Fibroblast of skin of scalp (primary cell): ENCODE results near the gene SPRR5.

Source experiments
- DNase-seq: peaks from one replicate; pipeline ENCODE4 v3.0.0-alpha.2; 2013

The SPRR5 gene

DNA sequence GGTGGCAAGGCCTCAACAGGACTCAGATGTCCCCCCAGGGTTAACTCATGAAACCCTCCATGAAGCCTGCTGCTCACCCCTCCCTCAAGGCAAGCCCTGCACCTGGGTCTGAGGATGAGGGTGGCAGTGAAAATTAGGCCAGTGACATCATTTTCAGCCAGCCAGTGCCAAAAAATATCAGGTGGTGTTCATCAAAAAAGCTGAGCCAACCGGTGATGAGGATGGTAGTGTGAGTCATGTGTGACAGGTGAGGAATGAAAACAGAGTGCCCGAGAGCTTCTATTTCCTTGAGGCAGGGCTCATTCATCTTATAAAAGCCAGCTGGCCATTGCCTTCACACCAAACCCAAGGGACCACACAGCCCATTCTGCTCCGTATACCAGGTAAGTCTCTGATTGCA lies 36.7 kb downstream of the SPRR5 start, which contains the start of gene SPRR1A:
TSS of gene SPRR1A (plus strand) at position 339 of the 400 bp plus-strand sequence. CDS start 1,150 bp downstream, outside the sequence.
- DNase-seq: no peak

DNA sequence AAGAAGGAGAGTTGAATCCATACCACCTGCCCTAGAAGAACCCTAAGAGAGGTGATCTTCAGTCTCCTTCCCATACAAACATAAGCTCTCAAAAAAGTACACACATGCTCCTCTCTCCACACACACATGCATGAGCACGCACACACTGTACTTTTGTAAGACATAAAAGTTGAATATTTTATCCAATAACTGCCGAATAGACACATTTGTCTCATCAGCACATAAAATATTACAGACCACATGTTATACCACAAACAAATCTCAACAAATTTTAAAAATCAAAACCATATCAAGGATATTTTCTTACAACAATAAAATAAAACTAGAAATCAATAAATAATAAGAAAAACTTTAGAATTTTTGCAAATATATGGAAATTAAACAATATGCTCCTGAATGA lies 39.6 kb downstream of the SPRR5 start:
- DNase-seq: no peak

DNA sequence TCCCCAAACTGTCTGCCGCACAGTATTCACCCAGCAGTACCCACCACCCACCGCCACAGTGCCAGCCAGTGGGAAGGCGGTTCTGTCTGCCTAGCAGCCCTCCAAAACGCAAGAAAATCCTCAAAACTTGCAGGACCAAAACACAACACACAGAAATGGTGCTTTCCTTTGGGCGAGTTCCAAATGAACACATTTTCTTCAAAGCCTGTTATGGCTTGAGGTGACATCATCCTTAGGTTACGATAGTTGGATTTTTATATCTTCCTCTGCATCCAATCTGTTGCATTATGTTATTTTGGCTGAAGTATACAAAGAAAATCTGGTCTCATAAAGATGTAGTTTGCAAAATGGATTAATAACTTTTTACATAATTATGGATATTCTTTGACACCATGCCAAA lies 46.2 kb downstream of the SPRR5 start:
- DNase-seq: no peak

GRCh38 chr1:152995842-152996241 lies 48.8 kb downstream of the SPRR5 start:
- DNase-seq: no peak

DNA sequence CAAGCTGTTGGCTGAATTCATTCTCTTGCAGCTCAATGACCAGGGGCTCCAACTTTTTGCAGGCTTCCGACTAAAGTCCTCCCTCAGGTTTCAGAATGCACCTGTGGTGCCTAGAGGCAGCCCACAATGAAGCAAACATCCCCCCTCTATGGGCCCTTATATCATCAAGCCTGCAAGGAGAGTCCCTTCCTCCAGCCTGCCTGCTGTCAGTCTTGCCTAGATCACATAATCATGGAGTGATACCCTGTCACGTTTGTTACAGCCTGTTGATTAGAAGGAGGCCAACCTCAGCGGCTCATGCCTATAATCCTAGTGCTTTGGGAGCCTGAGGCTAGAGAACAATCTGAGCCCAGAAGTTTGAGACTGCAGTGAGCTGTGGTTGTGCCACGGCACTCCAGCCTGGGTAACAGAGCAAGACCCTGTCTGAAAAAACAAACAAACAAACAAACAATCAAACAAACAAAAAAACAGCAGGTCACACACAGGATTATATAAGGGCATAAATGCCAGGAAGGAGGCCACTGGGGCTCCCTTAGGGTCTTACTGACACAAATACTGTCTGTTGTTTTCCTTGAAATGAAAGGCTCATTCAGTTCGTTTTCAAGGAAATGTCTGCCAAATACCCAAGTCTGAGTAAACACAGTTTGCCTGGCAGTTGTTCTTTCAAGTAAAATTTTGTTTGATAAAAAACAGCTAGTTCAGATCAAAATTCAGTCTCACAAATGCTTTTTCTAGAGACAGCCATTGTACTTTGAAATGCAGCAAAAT lies 49.8 kb downstream of the SPRR5 start:
- DNase-seq: no peak

- DNase-seq: no peak
Measured at GRCh38 chr1:152997901-152998300, 50.9 kb downstream of the SPRR5 start.

- DNase-seq: no peak
Measured at GRCh38 chr1:152998476-152998875, 51.5 kb downstream of the SPRR5 start.
